Endothelial cell of umbilical vein (primary cell): ENCODE measurements around the gene PHLDB2. TPM values are rescaled to one million over a fixed set of nuclear protein-coding genes. Genes with fewer than 3 reads are reported as not detected.

Source experiments
- BruUV-seq: library from RNA; stranded (reverse); fragments of 400-500 nt; replicated peaks from 2 replicates; lab custom pipeline; 2021; lab: Mats Ljungman, UMichigan
- CTCF ChIA-PET: fragments of 300-600, 350-600 bp; sonication (Branson Sonifier 250); formaldehyde crosslinking; loops from one replicate; lab custom pipeline; 2021; ENCODE audit warnings: antibody characterized with exemption, inconsistent platforms; lab: Charles Lee
- POLR2A ChIA-PET: fragments of 300-600, 350-600 bp; sonication (Branson Sonifier 250); formaldehyde crosslinking; loops from one replicate; lab custom pipeline; 2021; ENCODE audit warnings: antibody characterized with exemption, inconsistent platforms; lab: Charles Lee
- DNase-seq: peaks from one replicate; pipeline ENCODE4 v3.0.0-alpha.2; 2011; ENCODE audit warnings: low read depth, low spot score
- FAIRE-seq: peaks from 2 replicates; lab custom pipeline; 2011; peaks lifted over from hg19 to GRCh38; lab: Jason Lieb, UNC
- H2AFZ ChIP-seq: 2 replicates; pipeline ENCODE4 v1.6.0; 2012; ENCODE audit warnings: low read depth, low read length, control low read depth, inconsistent platforms
- H3K27ac ChIP-seq: 2 replicates; pipeline ENCODE4 v1.5.1; 2011; ENCODE audit warnings: low read depth, mild to moderate bottlenecking, control low read depth, low read length, moderate library complexity; ENCODE audit not compliant: insufficient read depth
- H3K27me3 ChIP-seq, 2 experiments: 2 replicates each; pipeline versions ENCODE4 v1.6.0 to v1.6.1; 2011; ENCODE audit warnings: low read length in 2 of 2, mixed read lengths in 1 of 2; ENCODE audit not compliant: control insufficient read depth in 2 of 2, insufficient read depth in 2 of 2
- H3K36me3 ChIP-seq, 2 experiments: 2 replicates in 1 of 2; 3 replicates in 1 of 2; pipeline ENCODE4 v1.5.1; 2011; ENCODE audit warnings: low read length in 2 of 2, mild to moderate bottlenecking in 1 of 2, moderate library complexity in 1 of 2; ENCODE audit not compliant: control insufficient read depth in 2 of 2, insufficient read depth in 2 of 2; ENCODE audit errors: extremely low read depth in 1 of 2
- H3K4me1 ChIP-seq: 3 replicates; pipeline ENCODE4 v1.5.1; 2011; ENCODE audit warnings: mild to moderate bottlenecking, low read length; ENCODE audit not compliant: control insufficient read depth, insufficient read depth; ENCODE audit errors: extremely low read depth
- H3K4me2 ChIP-seq: 2 replicates; pipeline ENCODE4 v1.6.1; 2011; ENCODE audit warnings: low read length, control low read depth, mixed read lengths; ENCODE audit not compliant: insufficient read depth
- H3K4me3 ChIP-seq, 3 experiments: fragments of 200-600 bp in 1 of 3; sonication (generic), shearing (Covaris generic) in 1 of 3; replicated peaks in 1 of 3; 2 replicates each; pipeline ENCODE4 v1.5.1; 2011 to 2016; ENCODE audit warnings: control low read depth in 3 of 3, low read length in 3 of 3, mild to moderate bottlenecking in 2 of 3, inconsistent platforms in 1 of 3, low read depth in 1 of 3, moderate library complexity in 1 of 3; ENCODE audit not compliant: insufficient read depth in 1 of 3
- H3K79me2 ChIP-seq: 2 replicates; pipeline ENCODE4 v1.6.0; 2012; ENCODE audit warnings: low read length, inconsistent platforms; ENCODE audit not compliant: control insufficient read depth, insufficient read depth
- H3K9ac ChIP-seq: replicated peaks from 2 replicates; pipeline ENCODE3; 2011; ENCODE audit warnings: low read length, control low read depth; ENCODE audit not compliant: insufficient read depth; ENCODE audit errors: extremely low read depth
- H3K9me1 ChIP-seq: replicated peaks from 3 replicates; pipeline ENCODE4 v1.6.0; 2011; ENCODE audit warnings: mild to moderate bottlenecking, low read length; ENCODE audit not compliant: control insufficient read depth, insufficient read depth; ENCODE audit errors: extremely low read depth
- H3K9me3 ChIP-seq: replicated peaks from 2 replicates; pipeline ENCODE4 v1.5.1; 2012; ENCODE audit warnings: low read length, inconsistent platforms; ENCODE audit not compliant: control insufficient read depth, insufficient read depth
- H4K20me1 ChIP-seq: replicated peaks from 2 replicates; pipeline ENCODE3; 2011; ENCODE audit warnings: mild to moderate bottlenecking, low read length; ENCODE audit not compliant: control insufficient read depth, insufficient read depth; ENCODE audit errors: extremely low read depth
- EZH2 ChIP-seq: IDR thresholded peaks from 2 replicates; pipeline ENCODE4 v1.6.1; 2012; ENCODE audit warnings: borderline replicate concordance, low read depth, mild to moderate bottlenecking, moderate library complexity, low read length, inconsistent platforms; ENCODE audit not compliant: severe bottlenecking
- FOS ChIP-seq: IDR thresholded peaks from 2 replicates; pipeline ENCODE4 v1.6.1; 2011; ENCODE audit warnings: mild to moderate bottlenecking, low read length, moderate library complexity, borderline replicate concordance; ENCODE audit not compliant: insufficient read depth
- GATA2 ChIP-seq: IDR thresholded peaks from 2 replicates; pipeline ENCODE4 v1.7.0; 2011; ENCODE audit warnings: low read depth, mild to moderate bottlenecking, moderate library complexity, mixed read lengths, low read length; ENCODE audit not compliant: insufficient read length, insufficient read depth
- JUN ChIP-seq: IDR thresholded peaks from 2 replicates; pipeline ENCODE4 v1.6.1; 2011; ENCODE audit warnings: borderline replicate concordance, low read depth; ENCODE audit not compliant: insufficient read length, insufficient read depth
- MYC ChIP-seq: IDR thresholded peaks from one replicate; pipeline ENCODE4 v1.6.1; 2011; ENCODE audit warnings: mild to moderate bottlenecking, low read depth, low read length
- POLR2A ChIP-seq: IDR thresholded peaks from 2 replicates; pipeline ENCODE4 v1.6.1; 2012; ENCODE audit warnings: low read depth, mild to moderate bottlenecking, control low read depth, low read length
- POLR2AphosphoS5 ChIP-seq: IDR thresholded peaks from 2 replicates; pipeline ENCODE4 v1.6.1; 2012; ENCODE audit warnings: low read depth, mild to moderate bottlenecking, control low read depth, low read length, moderate library complexity; ENCODE audit not compliant: insufficient read depth
- dilution Hi-C: fragments of 300-500 bp; cut with MboI; formaldehyde crosslinking; loops from one replicate; pipeline ENCODE4 v1.15.0; 2019; ENCODE audit warnings: low sequenced_read_pairs; ENCODE audit not compliant: extremely low pct_ligation_motif_present
- intact Hi-C: fragments of 100-400 bp; cut with micrococcal nuclease; formaldehyde crosslinking; loops from one replicate; pipeline ENCODE4 v1.10.0; 2022
- polyA plus RNA-seq, 4 experiments: library from polyadenylated mRNA; depleted of rRNA in 3 of 4; stranded (reverse) in 3 of 4; unstranded in 1 of 4; fragments of >200 nt; gene quantifications; 2 replicates each; pipeline versions ENCODE4 v1.2.1 to v1.2.3, GENCODE V29; 2011 to 2012; ENCODE audit warnings: missing spikeins in 1 of 4
- total RNA-seq: library from RNA; stranded (reverse); gene quantifications from 2 replicates; pipeline ENCODE4 v1.2.3, GENCODE V29; 2021
- TF ChIP-seq, protein P1 (sequence below): IDR thresholded peaks from 2 replicates; pipeline ENCODE4 v1.6.1; 2011; ENCODE audit not compliant: insufficient read depth, insufficient read length
- TF ChIP-seq, protein P2 (sequence below), 2 donors: IDR thresholded peaks; 1 replicate in 1 of 2; 2 replicates in 1 of 2; pipeline ENCODE4 v1.5.1; 2011; ENCODE audit warnings: low read length in 2 of 2, mild to moderate bottlenecking in 2 of 2, moderate library complexity in 2 of 2, control low read depth in 1 of 2, inconsistent platforms in 1 of 2, low read depth in 1 of 2; ENCODE audit not compliant: insufficient read depth in 1 of 2; ENCODE audit errors: extremely low read depth in 1 of 2

Gene PHLDB2
- total and polyA plus RNA-seq, 2 donors (not counting 3 experiments of a cell fraction or from before 2014, with no cell fraction given): 22.4 to 104 TPM

DNA sequence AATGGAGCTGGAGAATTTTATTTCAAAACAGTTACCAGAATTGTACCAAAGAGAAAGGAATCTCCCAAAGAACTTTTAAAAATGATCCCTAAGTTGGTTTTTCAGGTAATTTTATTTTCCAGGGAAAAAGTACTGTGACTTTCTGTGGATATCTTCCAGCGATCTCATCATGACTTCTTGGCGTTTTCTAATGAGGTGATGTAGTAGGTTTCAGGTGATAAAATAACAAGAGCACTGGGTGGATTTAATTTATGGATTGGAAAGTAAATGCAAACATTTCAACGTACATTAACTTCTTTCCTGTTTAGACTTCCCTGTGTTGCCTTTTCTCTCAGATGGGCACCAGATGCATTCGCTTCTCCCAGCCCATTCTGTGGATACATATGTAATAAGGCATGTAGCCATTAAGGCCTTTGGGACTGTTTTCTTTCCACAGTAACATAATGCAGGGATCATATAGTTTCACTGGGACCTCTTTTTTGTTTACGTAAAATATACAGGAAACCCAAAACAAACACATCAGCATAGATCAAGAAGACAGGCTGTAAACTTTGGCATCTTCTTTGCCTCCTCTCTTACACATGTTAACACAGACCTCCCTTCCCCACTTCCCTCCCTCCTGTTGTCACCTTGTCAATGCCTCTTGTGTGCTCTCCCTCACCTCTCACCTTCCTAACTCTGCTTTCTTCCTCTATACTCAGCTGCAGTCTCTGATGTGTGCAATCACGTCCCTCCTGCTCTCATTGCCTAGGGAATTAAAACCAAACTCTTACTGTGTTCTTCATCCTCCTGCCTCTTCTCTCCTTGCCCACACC, 13.0 kb downstream of the PHLDB2 start:
- Histone ChIP-seq H3K9ac (no peak overlapping the region), H4K20me1 (no peaks in the 10 kb centered on the region), H3K27ac (no peak overlapping the region), H3K79me2 (peaks cover 94% of the 10 kb centered on the region), H3K4me1 (peaks cover 17% of the 10 kb centered on the region), H3K36me3 (peaks cover 3 to 6% of the 10 kb centered on the region in 2 experiments), H3K9me3 (no peaks in the 10 kb centered on the region), H3K27me3 (no peaks in the 10 kb centered on the region), H3K4me2 (no peak overlapping the region), H2AFZ (no peak overlapping the region), H3K4me3 (no peak overlapping the region), H3K9me1 (no peaks in the 10 kb centered on the region)
- no peak for DNase-seq
- TF ChIP-seq JUN: no peak
- TF ChIP-seq MYC: no peak
- TF ChIP-seq, protein P1, sequence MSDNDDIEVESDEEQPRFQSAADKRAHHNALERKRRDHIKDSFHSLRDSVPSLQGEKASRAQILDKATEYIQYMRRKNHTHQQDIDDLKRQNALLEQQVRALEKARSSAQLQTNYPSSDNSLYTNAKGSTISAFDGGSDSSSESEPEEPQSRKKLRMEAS: no peak
- TF ChIP-seq FOS: no peak
- no peak for TF ChIP-seq POLR2A
- no peak for FAIRE-seq
- BruUV-seq: no TSS peak
- intact Hi-C loops (no loop called here), dilution Hi-C loops (loop anchor here (25.0 kb wide), 1 partner anchor 135 kb away; no protein-coding TSS in a partner anchor)
- ChIA-PET POLR2A (no interaction called here), CTCF (interaction anchor here (2.0 to 2.9 kb wide), 4 partner anchors 8 to 156 kb away, joined by 6 to 17 read pairs (median 7); no protein-coding TSS in a partner anchor)

DNA sequence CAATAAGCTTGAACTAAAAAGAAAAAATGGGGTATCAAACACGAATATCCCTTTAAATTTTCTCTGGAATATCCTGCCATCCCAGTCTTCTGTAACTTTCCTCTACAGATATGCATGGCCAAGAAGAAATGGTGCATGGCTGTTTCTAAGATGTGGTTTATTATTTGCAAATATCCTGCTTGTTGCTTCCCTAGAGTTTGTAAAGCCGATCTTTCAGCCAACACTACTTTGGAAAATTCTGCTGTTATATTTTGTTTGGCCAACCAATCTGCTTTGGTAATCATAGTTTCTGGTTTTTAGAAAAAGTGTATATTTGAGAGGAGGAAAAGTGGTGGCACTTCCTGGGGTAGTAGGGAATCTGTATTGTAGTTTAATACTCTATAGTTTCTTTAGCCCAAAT, 13.9 kb downstream of the PHLDB2 start:
- Histone ChIP-seq H3K9ac (no peak overlapping the region), H3K9me1 (no peaks in the 10 kb centered on the region), H3K4me1 (peaks cover 17% of the 10 kb centered on the region), H3K4me3 (no peak overlapping the region), H3K9me3 (no peaks in the 10 kb centered on the region), H4K20me1 (no peaks in the 10 kb centered on the region), H3K36me3 (peaks cover 3 to 6% of the 10 kb centered on the region in 2 experiments), H3K27ac (no peak overlapping the region), H3K79me2 (peaks cover 84% of the 10 kb centered on the region), H3K4me2 (no peak overlapping the region), H3K27me3 (no peaks in the 10 kb centered on the region), H2AFZ (no peak overlapping the region)
- no peak for FAIRE-seq
- dilution Hi-C loops (loop anchor here (25.0 kb wide), 1 partner anchor 136 kb away; no protein-coding TSS in a partner anchor), intact Hi-C loops (no loop called here)
- CTCF ChIA-PET: interaction anchor here (1.1 to 2.9 kb wide), 4 partner anchors 9 to 157 kb away, joined by 4 to 17 read pairs (median 6); no protein-coding TSS in a partner anchor
- BruUV-seq: no TSS peak
- POLR2A ChIA-PET: no interaction called here
- TF ChIP-seq GATA2 (no peak), MYC (no peak), EZH2 (no peak), POLR2A (no peak), POLR2AphosphoS5 (no peak), JUN (no peak), FOS (no peak)
- TF ChIP-seq, protein P1: no peak
- TF ChIP-seq, protein P2, sequence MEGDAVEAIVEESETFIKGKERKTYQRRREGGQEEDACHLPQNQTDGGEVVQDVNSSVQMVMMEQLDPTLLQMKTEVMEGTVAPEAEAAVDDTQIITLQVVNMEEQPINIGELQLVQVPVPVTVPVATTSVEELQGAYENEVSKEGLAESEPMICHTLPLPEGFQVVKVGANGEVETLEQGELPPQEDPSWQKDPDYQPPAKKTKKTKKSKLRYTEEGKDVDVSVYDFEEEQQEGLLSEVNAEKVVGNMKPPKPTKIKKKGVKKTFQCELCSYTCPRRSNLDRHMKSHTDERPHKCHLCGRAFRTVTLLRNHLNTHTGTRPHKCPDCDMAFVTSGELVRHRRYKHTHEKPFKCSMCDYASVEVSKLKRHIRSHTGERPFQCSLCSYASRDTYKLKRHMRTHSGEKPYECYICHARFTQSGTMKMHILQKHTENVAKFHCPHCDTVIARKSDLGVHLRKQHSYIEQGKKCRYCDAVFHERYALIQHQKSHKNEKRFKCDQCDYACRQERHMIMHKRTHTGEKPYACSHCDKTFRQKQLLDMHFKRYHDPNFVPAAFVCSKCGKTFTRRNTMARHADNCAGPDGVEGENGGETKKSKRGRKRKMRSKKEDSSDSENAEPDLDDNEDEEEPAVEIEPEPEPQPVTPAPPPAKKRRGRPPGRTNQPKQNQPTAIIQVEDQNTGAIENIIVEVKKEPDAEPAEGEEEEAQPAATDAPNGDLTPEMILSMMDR (IDR thresholded peaks at IDR 0.05; ENCODE audit: extremely low read depth in 1 of 2, insufficient read depth in 1 of 2, low read depth in 1 of 2, low read length in 2 of 2): no peak
- DNase-seq: no peak
